ENCODE measurements around the gene WNT3A. TPM values are rescaled to one million over a fixed set of nuclear protein-coding genes. Genes with fewer than 3 reads are reported as not detected.
A peak's percentile ranks its signal among the peaks of the same experiment; 100 is the strongest.

The WNT3A gene
- total RNA-seq, 2 experiments from 2014 or later: 0.08 to 0.14 TPM

DNA sequence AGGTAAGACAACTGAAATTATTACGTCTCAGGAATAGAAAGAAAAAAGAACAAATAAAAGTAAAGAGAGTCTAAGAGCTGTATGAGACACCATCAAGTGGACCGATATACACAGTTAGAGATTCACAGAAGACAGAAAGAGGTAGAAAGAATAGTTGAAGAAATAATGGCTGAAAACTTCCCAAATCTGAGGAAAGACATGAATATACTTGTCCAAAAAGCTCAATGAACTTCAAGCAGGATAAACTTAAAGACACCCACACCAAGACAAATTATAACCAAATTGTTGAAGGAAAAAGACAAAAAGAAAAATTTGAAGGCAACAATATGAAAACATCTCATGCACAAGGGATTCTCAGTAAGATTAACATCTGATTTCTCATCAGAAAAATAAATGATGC is 19.6 kb upstream of the WNT3A start:
- ChIA-PET POLR2A (no interaction called here), CTCF (no interaction called here)
- Histone ChIP-seq H3K4me3 (ENCODE audit: low read length) (no peak overlapping the region), H3K9me3 (ENCODE audit: control insufficient read depth in 1 of 2, insufficient read depth in 1 of 2, low read length in 2 of 2) (peaks cover 0 to 8% of the 10 kb centered on the region in 2 experiments), H3K36me3 (ENCODE audit: insufficient read depth, low read length) (no peaks in the 10 kb centered on the region), H3K27ac (ENCODE audit: low read depth in 1 of 2, low read length in 2 of 2) (no peak overlapping the region), H3K4me1 (ENCODE audit: insufficient read depth, low read length) (no peaks in the 10 kb centered on the region), H3K27me3 (ENCODE audit: control insufficient read depth in 1 of 2, insufficient read depth in 2 of 2, low read length in 2 of 2) (peaks cover 4 to 18% of the 10 kb centered on the region in 2 experiments)
- H3K36me3 Mint-ChIP-seq (ENCODE audit: low read depth): no peaks in the 10 kb centered on the region
- H3K4me1 Mint-ChIP-seq (ENCODE audit: low read depth): no peaks in the 10 kb centered on the region
- ATAC-seq (ENCODE audit: poor library complexity) (no peak), DNase-seq (no peak)
- intact Hi-C loops (cut with DNase I, micrococcal nuclease): no loop called here
- H3K9me3 Mint-ChIP-seq: peaks cover 6% of the 10 kb centered on the region
- H3K27me3 Mint-ChIP-seq: peaks cover 43% of the 10 kb centered on the region
- TF ChIP-seq, protein P1, sequence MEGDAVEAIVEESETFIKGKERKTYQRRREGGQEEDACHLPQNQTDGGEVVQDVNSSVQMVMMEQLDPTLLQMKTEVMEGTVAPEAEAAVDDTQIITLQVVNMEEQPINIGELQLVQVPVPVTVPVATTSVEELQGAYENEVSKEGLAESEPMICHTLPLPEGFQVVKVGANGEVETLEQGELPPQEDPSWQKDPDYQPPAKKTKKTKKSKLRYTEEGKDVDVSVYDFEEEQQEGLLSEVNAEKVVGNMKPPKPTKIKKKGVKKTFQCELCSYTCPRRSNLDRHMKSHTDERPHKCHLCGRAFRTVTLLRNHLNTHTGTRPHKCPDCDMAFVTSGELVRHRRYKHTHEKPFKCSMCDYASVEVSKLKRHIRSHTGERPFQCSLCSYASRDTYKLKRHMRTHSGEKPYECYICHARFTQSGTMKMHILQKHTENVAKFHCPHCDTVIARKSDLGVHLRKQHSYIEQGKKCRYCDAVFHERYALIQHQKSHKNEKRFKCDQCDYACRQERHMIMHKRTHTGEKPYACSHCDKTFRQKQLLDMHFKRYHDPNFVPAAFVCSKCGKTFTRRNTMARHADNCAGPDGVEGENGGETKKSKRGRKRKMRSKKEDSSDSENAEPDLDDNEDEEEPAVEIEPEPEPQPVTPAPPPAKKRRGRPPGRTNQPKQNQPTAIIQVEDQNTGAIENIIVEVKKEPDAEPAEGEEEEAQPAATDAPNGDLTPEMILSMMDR (IDR thresholded peaks at IDR 0.05): no peak
- no peak overlapping the region for H3K4me3 Mint-ChIP-seq
- no peak overlapping the region for H3K27ac Mint-ChIP-seq

DNA sequence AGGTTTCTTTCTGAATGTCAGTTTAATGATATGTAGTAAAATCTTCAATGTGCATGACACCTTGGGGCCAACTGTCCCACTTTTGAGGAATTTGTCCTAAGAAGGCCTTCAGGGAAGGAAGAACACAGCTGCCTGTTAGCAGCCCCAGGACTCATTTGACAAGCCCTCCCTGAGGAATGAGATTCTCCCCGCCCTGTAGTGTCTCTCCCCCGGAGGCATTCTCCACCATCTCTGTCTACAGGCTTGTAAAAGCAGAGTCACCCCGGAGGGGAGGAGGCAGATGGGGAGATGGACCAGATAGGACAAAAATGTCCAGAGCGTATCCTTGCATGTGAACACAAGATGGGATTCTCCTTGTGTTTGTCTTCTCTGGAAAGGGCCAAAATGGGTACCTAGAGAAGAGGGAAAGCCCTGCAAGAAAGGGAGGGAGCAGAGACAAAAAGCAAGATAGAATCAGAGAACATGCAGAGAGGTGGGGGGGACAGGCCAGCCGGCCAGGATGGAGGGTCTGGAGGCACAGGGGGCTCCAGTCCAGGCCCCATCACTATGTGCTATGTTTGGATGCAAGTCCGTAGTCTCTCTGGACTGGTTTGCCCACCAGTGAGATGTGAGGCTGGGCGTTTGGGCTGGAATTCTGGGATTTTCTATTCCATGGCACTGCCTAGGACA is 12.0 kb upstream of the WNT3A start:
- TF ChIP-seq, protein P1 (IDR thresholded peaks at IDR 0.05): no peak
- Mint-ChIP-seq H3K4me1 (ENCODE audit: low read depth) (no peaks in the 10 kb centered on the region), H3K27me3 (peaks cover 21% of the 10 kb centered on the region), H3K9me3 (peaks cover 7% of the 10 kb centered on the region), H3K36me3 (ENCODE audit: low read depth) (no peaks in the 10 kb centered on the region), H3K4me3 (no peak overlapping the region), H3K27ac (no peak overlapping the region)
- Histone ChIP-seq H3K9me3 (ENCODE audit: control insufficient read depth in 1 of 2, insufficient read depth in 1 of 2, low read length in 2 of 2) (peaks cover 21% of the 10 kb centered on the region in 2 experiments), H3K36me3 (ENCODE audit: insufficient read depth, low read length) (no peaks in the 10 kb centered on the region), H3K4me3 (ENCODE audit: low read length) (no peak overlapping the region), H3K27me3 (ENCODE audit: control insufficient read depth in 1 of 2, insufficient read depth in 2 of 2, low read length in 2 of 2) (peaks cover 0 to 2% of the 10 kb centered on the region in 2 experiments), H3K4me1 (ENCODE audit: insufficient read depth, low read length) (no peaks in the 10 kb centered on the region), H3K27ac (ENCODE audit: low read depth in 1 of 2, low read length in 2 of 2) (no peak overlapping the region)
- ATAC-seq (ENCODE audit: poor library complexity) (no peak), DNase-seq (peak in 1 of 14 experiments; percentile 10)
- CTCF ChIA-PET: no interaction called here
- POLR2A ChIA-PET: no interaction called here
- intact Hi-C loops (cut with DNase I, micrococcal nuclease): loop anchor here in 1 of 2 experiments (10.0 kb wide), 1 partner anchor 110 kb away; the partner anchor contains the start of genes C1orf35 and MRPL55

- CTCF ChIA-PET: no interaction called here
- intact Hi-C loops (cut with DNase I, micrococcal nuclease): loop anchor here in 1 of 2 experiments (10.0 kb wide), 1 partner anchor 108 kb away; the partner anchor contains the start of genes C1orf35 and MRPL55
- TF ChIP-seq, protein P1 (IDR thresholded peaks at IDR 0.05): no peak
These were observed 10.4 kb upstream of the WNT3A start for GRCh38 chr1:227996187-227996950.

More at GRCh38 chr1:227996187-227996950, 10.4 kb upstream of the WNT3A start:
- H3K9me3 ChIP-seq (ENCODE audit: control insufficient read depth in 1 of 2, insufficient read depth in 1 of 2, low read length in 2 of 2): peaks cover 21% of the 10 kb centered on the region in 2 experiments
- H3K27me3 ChIP-seq (ENCODE audit: control insufficient read depth in 1 of 2, insufficient read depth in 2 of 2, low read length in 2 of 2): peaks cover 0 to 2% of the 10 kb centered on the region in 2 experiments
- POLR2A ChIA-PET: no interaction called here
- no peak for DNase-seq
- Mint-ChIP-seq H3K4me1 (ENCODE audit: low read depth) (no peaks in the 10 kb centered on the region), H3K4me3 (no peak overlapping the region), H3K36me3 (ENCODE audit: low read depth) (no peaks in the 10 kb centered on the region), H3K27ac (no peak overlapping the region), H3K9me3 (peaks cover 7% of the 10 kb centered on the region), H3K27me3 (peaks cover 19% of the 10 kb centered on the region)
- no peak for ATAC-seq (ENCODE audit: poor library complexity)
- H3K36me3 ChIP-seq (ENCODE audit: insufficient read depth, low read length): no peaks in the 10 kb centered on the region
- no peaks in the 10 kb centered on the region for H3K4me1 ChIP-seq (ENCODE audit: insufficient read depth, low read length)
- H3K27ac ChIP-seq (ENCODE audit: low read depth in 1 of 2, low read length in 2 of 2): no peak overlapping the region
- H3K4me3 ChIP-seq (ENCODE audit: low read length): no peak overlapping the region

Data from CD4-positive, alpha-beta T cell (primary cell).